PC-9 (cell line): ENCODE results near the gene CACNA1G. TPM values are rescaled to one million over a fixed set of nuclear protein-coding genes. Genes with fewer than 3 reads are reported as not detected.

Experiments
- BruUV-seq: library from RNA; stranded (reverse); fragments of 400-500 nt; replicated peaks from 2 replicates; lab custom pipeline; 2021; lab: Mats Ljungman, UMichigan
- CTCF ChIA-PET: fragments of 300-600 bp; sonication (Branson Sonifier 250); formaldehyde crosslinking; loops from one replicate; lab custom pipeline; 2022; ENCODE audit warnings: antibody characterized with exemption; lab: Charles Lee
- POLR2A ChIA-PET: fragments of 300-600 bp; sonication (Branson Sonifier 250); formaldehyde crosslinking; loops from one replicate; lab custom pipeline; 2022; ENCODE audit warnings: antibody characterized with exemption; ENCODE audit not compliant: unreplicated experiment; lab: Charles Lee
- DNase-seq, 2 experiments: peaks; one replicate each; pipeline versions ENCODE4 v3.0.0 to v3.0.0-alpha.2; 2015 to 2022; ENCODE audit warnings: mixed read lengths in 1 of 2
- H2AFZ ChIP-seq: fragments of 200-600 bp; sonication (generic); 2 replicates; pipeline ENCODE4 v1.8.1; 2017; ENCODE audit warnings: antibody characterized with exemption
- H3F3A ChIP-seq: fragments of 200-600 bp; sonication (generic); 2 replicates; pipeline ENCODE4 v1.8.1; 2017; ENCODE audit warnings: antibody characterized with exemption, mild to moderate bottlenecking, low read depth; ENCODE audit not compliant: insufficient read depth
- H3K27ac ChIP-seq: fragments of 200-600 bp; sonication (generic); 2 replicates; pipeline ENCODE4 v1.6.1; 2016; ENCODE audit warnings: mixed run types
- H3K27me3 ChIP-seq: fragments of 200-600 bp; sonication (generic); 2 replicates; pipeline ENCODE4 v1.6.1; 2016; ENCODE audit warnings: low read depth, mixed run types; ENCODE audit not compliant: insufficient read depth
- H3K36me3 ChIP-seq: fragments of 200-600 bp; sonication (generic); 2 replicates; pipeline ENCODE4 v1.6.1; 2016; ENCODE audit warnings: low read depth, mixed run types
- H3K4me1 ChIP-seq: fragments of 200-600 bp; sonication (generic); replicated peaks from 2 replicates; pipeline ENCODE4 v1.6.1; 2016; ENCODE audit warnings: mixed run types; ENCODE audit not compliant: insufficient read depth
- H3K4me2 ChIP-seq: fragments of 200-600 bp; sonication (generic); 2 replicates; pipeline ENCODE4 v1.6.1; 2017; ENCODE audit warnings: mixed run types
- H3K4me3 ChIP-seq: fragments of 200-600 bp; sonication (generic); 2 replicates; pipeline ENCODE4 v1.6.1; 2016; ENCODE audit warnings: mixed run types
- H3K79me2 ChIP-seq: fragments of 200-600 bp; sonication (generic); 2 replicates; pipeline ENCODE4 v1.6.1; 2017; ENCODE audit warnings: low read depth, mixed run types
- H3K9me2 ChIP-seq: fragments of 200-600 bp; sonication (generic); 2 replicates; pipeline ENCODE4 v1.8.1; 2017; ENCODE audit warnings: mild to moderate bottlenecking; ENCODE audit not compliant: insufficient read depth
- H3K9me3 ChIP-seq: fragments of 200-600 bp; sonication (generic); 2 replicates; pipeline ENCODE4 v1.8.1; 2016; ENCODE audit warnings: low read depth; ENCODE audit not compliant: insufficient read depth
- H4K20me1 ChIP-seq: fragments of 200-600 bp; sonication (generic); 2 replicates; pipeline ENCODE4 v1.8.1; 2017; ENCODE audit not compliant: insufficient read depth
- EZH2 ChIP-seq: fragments of 200-600 bp; sonication (generic); IDR thresholded peaks from 2 replicates; pipeline ENCODE4 v1.8.0; 2017; ENCODE audit warnings: antibody characterized with exemption, low read depth
- intact Hi-C: fragments of 100-400 bp; cut with micrococcal nuclease; formaldehyde crosslinking; loops from one replicate; pipeline ENCODE4 v1.10.0; 2022; ENCODE audit not compliant: unreplicated experiment
- total RNA-seq: library from RNA; stranded (reverse); gene quantifications from 2 replicates; pipeline ENCODE4 v1.2.3, GENCODE V29; 2021
- TF ChIP-seq, protein P1 (sequence below): fragments of 200-600 bp; sonication (generic); conservative IDR thresholded peaks from 2 replicates; pipeline ENCODE4 v1.6.1; 2017; ENCODE audit warnings: mixed run types, antibody characterized with exemption, mild to moderate bottlenecking, moderate library complexity

CACNA1G gene
- total RNA-seq, 1 experiment from 2014 or later, result 0.46 TPM

DNA sequence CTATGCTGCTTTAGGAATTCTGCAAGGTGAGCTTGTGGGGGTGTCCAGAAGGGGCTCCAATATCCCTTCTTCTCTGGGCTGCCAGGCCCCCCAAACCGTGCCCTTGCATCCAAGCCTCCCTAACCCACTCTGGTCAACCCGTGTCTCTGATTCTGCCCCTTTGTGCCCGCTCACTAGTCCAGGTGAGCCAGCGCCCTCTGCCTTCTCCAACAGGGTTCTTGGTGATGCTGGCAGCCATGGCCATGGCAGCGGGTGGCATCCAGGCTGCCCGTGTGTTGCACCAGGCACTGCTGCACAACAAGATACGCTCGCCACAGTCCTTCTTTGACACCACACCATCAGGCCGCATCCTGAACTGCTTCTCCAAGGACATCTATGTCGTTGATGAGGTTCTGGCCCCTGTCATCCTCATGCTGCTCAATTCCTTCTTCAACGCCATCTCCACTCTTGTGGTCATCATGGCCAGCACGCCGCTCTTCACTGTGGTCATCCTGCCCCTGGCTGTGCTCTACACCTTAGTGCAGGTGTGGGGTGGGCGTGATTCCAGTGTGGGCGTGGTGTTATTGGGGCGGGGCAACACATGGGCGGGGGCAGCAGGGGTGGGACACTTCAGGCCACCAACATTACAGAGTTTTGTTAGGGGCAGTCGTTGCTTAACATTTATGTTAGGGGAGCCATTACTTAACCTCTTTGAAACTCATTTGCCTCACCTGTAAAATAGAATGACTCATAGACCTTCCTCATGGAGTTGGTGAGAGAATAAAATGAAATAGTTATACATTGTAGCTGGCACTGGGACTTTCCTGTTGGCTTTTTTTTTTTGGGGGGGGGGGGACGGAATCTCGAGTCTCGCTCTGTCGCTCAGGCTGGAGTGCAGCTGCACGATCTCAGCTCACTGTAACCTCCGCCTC, 115.8 kb downstream of the CACNA1G start:
- H3K9me3 ChIP-seq, result no peaks in the 10 kb centered on the region
- peaks cover 9% of the 10 kb centered on the region for H3K4me1 ChIP-seq
- no peak for TF ChIP-seq EZH2
- TF ChIP-seq, protein P1, sequence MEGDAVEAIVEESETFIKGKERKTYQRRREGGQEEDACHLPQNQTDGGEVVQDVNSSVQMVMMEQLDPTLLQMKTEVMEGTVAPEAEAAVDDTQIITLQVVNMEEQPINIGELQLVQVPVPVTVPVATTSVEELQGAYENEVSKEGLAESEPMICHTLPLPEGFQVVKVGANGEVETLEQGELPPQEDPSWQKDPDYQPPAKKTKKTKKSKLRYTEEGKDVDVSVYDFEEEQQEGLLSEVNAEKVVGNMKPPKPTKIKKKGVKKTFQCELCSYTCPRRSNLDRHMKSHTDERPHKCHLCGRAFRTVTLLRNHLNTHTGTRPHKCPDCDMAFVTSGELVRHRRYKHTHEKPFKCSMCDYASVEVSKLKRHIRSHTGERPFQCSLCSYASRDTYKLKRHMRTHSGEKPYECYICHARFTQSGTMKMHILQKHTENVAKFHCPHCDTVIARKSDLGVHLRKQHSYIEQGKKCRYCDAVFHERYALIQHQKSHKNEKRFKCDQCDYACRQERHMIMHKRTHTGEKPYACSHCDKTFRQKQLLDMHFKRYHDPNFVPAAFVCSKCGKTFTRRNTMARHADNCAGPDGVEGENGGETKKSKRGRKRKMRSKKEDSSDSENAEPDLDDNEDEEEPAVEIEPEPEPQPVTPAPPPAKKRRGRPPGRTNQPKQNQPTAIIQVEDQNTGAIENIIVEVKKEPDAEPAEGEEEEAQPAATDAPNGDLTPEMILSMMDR, result no peak
- peaks cover 79% of the 10 kb centered on the region for H3K36me3 ChIP-seq
- ChIA-PET CTCF (no interaction called here), POLR2A (no interaction called here)
- BruUV-seq, result no TSS peak
- H3K27me3 ChIP-seq, result no peaks in the 10 kb centered on the region
- peaks cover 83% of the 10 kb centered on the region for H3F3A ChIP-seq
- no peak overlapping the region for H3K27ac ChIP-seq
- H3K4me3 ChIP-seq, result no peak overlapping the region
- no peak overlapping the region for H3K4me2 ChIP-seq
- no peaks in the 10 kb centered on the region for H3K79me2 ChIP-seq
- DNase-seq, result no peak
- no peak overlapping the region for H2AFZ ChIP-seq
- intact Hi-C loops, result no loop called here
- no peaks in the 10 kb centered on the region for H4K20me1 ChIP-seq
- H3K9me2 ChIP-seq, result no peaks in the 10 kb centered on the region

Other genes starting within 250 kb of the CACNA1G start
- gene XYLT2, start 214.6 kb upstream of the CACNA1G start, total RNA-seq, result 34.0 and 37.5 TPM in 2 replicates
- 42.6 and 48.3 TPM in 2 replicates for gene MRPL27, start 187.5 kb upstream of the CACNA1G start, total RNA-seq
- gene EME1, start 187.5 kb upstream of the CACNA1G start, total RNA-seq, result 18.2 and 21.0 TPM in 2 replicates
- 72.9 and 102 TPM in 2 replicates for gene LRRC59, start 163.2 kb upstream of the CACNA1G start, total RNA-seq
- 149 and 154 TPM in 2 replicates for gene ACSF2, start 134.5 kb upstream of the CACNA1G start, total RNA-seq
- not detected in 2 replicates for gene CHAD, start 91.8 kb upstream of the CACNA1G start, total RNA-seq
- 14.8 and 15.1 TPM in 2 replicates for gene RSAD1, start 81.9 kb upstream of the CACNA1G start, total RNA-seq
- 4.9 and 11.6 TPM in 2 replicates for gene MYCBPAP, start 52.3 kb upstream of the CACNA1G start, total RNA-seq
- gene EPN3, start 28.0 kb upstream of the CACNA1G start, total RNA-seq, result 15.6 and 22.8 TPM in 2 replicates
- 41.5 and 60.5 TPM in 2 replicates for gene SPATA20, start 13.5 kb upstream of the CACNA1G start, total RNA-seq
- gene ABCC3, start 74.2 kb downstream of the CACNA1G start, total RNA-seq, result 221 and 273 TPM in 2 replicates
- 24.4 and 33.5 TPM in 2 replicates for gene ANKRD40, start 147.2 kb downstream of the CACNA1G start, total RNA-seq
- 147 and 212 TPM in 2 replicates for gene LUC7L3, start 158.9 kb downstream of the CACNA1G start, total RNA-seq
- not detected in 2 replicates for gene ANKRD40CL, start 206.8 kb downstream of the CACNA1G start, total RNA-seq